BJ (cell line): Measurements from ENCODE around the gene FLT1. TPM values are rescaled to one million over a fixed set of nuclear protein-coding genes. Genes with fewer than 3 reads are reported as not detected.

Experiments
- CTCF ChIA-PET: fragments of 350-600 bp; formaldehyde crosslinking; extraction: SDS; loops from one replicate; lab custom pipeline; 2021; ENCODE audit warnings: antibody characterized with exemption, inconsistent platforms; lab: Yijun Ruan, JAX
- POLR2A ChIA-PET: fragments of 300-600 bp; sonication (Branson Sonifier 250); formaldehyde crosslinking; extraction: SDS; loops from one replicate; lab custom pipeline; 2021; ENCODE audit warnings: antibody characterized with exemption; lab: Charles Lee
- DNase-seq: peaks from one replicate; pipeline ENCODE4 v3.0.0-alpha.2; 2011; ENCODE audit warnings: low read depth
- H3K27me3 ChIP-seq: 2 replicates; pipeline ENCODE4 v1.6.0; 2011; ENCODE audit warnings: low read length; ENCODE audit not compliant: control insufficient read depth, insufficient read depth
- H3K36me3 ChIP-seq: 2 replicates; pipeline ENCODE4 v1.5.1; 2011; ENCODE audit warnings: low read length; ENCODE audit not compliant: control insufficient read depth, insufficient read depth
- H3K4me3 ChIP-seq: 2 replicates; pipeline ENCODE4 v1.5.1; 2011; ENCODE audit warnings: low read depth, mild to moderate bottlenecking, control low read depth, low read length
- polyA plus RNA-seq: library from polyadenylated mRNA; depleted of rRNA; stranded (reverse); fragments of >200 nt; gene quantifications from 2 replicates; pipeline ENCODE4 v1.2.3, GENCODE V29; 2011
- TF ChIP-seq, protein P1 (sequence below): IDR thresholded peaks from 2 replicates; pipeline ENCODE4 v1.5.1; 2011; ENCODE audit warnings: low read depth, mild to moderate bottlenecking, control low read depth, inconsistent platforms, low read length, moderate library complexity; ENCODE audit not compliant: insufficient read depth

Gene FLT1
- polyA plus RNA-seq, 1 experiment = 37.8 TPM

DNA sequence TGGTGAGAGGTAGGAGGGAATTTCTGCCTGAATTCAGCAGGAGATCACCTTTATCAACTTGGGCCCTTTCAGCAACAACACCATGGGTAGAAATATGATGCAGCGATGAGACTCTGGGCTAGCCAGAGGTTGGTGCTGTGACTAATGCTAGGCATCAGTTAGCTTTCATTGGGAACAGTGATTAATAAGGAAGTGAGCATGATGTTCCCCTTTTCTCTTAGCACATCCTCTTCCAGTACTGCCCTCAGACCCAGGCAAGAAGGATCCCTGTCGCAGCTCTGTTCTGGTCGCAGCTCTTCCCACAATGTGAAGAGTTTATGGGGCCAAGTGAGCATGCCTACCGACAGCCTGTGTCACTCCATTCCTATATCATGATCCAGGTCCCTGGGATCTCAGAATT is 100.5 kb downstream of the FLT1 start:
- no peak for DNase-seq
- Histone ChIP-seq H3K4me3 (no peak overlapping the region), H3K36me3 (peaks cover 13% of the 10 kb centered on the region), H3K27me3 (no peaks in the 10 kb centered on the region)
- POLR2A ChIA-PET = interaction anchor here (0.6 kb wide), 2 partner anchors 98 to 398 kb away, joined by 3 read pairs; no protein-coding TSS in a partner anchor
- CTCF ChIA-PET = interaction anchor here (0.9 kb wide), 1 partner anchor 9 kb away, joined by 3 read pairs; no protein-coding TSS in a partner anchor
- TF ChIP-seq, protein P1, sequence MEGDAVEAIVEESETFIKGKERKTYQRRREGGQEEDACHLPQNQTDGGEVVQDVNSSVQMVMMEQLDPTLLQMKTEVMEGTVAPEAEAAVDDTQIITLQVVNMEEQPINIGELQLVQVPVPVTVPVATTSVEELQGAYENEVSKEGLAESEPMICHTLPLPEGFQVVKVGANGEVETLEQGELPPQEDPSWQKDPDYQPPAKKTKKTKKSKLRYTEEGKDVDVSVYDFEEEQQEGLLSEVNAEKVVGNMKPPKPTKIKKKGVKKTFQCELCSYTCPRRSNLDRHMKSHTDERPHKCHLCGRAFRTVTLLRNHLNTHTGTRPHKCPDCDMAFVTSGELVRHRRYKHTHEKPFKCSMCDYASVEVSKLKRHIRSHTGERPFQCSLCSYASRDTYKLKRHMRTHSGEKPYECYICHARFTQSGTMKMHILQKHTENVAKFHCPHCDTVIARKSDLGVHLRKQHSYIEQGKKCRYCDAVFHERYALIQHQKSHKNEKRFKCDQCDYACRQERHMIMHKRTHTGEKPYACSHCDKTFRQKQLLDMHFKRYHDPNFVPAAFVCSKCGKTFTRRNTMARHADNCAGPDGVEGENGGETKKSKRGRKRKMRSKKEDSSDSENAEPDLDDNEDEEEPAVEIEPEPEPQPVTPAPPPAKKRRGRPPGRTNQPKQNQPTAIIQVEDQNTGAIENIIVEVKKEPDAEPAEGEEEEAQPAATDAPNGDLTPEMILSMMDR = no peak

DNA sequence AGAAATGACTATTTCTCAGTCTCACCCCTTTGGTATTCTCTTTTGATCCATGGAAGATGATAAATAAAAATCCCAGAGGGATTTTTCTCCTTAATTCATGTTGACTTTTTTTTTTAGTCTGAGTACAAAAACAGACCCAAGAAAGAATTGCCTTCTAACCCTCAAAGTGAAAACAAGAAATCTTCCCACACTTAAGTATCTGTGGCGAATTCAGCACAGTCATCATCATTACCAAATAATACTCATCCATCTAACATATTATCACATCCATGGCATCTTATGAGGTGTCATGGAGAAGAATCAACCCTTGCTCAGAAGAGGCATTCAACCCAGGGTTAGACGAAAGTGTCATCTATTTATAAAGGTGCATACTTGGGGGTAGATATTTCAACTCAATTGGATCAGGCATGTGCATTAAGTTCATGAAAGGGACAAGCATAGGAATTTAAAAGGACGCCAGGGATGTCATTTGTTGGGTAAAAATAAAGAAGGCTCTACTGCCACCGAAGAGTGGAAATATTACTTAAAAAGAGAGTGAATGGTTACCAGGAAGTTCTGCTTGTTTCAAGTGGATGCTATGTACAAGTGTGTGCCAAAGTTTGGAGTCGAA is 101.9 kb downstream of the FLT1 start:
- no peak for DNase-seq
- TF ChIP-seq, protein P1 = no peak
- ChIA-PET POLR2A (no interaction called here), CTCF (interaction anchor here (0.6 to 1.5 kb wide), 3 partner anchors 13 to 107 kb away, joined by 3 to 6 read pairs (median 4); no protein-coding TSS in a partner anchor)
- no peak overlapping the region for H3K4me3 ChIP-seq
- H3K36me3 ChIP-seq = peaks cover 13% of the 10 kb centered on the region
- H3K27me3 ChIP-seq = no peaks in the 10 kb centered on the region

DNA sequence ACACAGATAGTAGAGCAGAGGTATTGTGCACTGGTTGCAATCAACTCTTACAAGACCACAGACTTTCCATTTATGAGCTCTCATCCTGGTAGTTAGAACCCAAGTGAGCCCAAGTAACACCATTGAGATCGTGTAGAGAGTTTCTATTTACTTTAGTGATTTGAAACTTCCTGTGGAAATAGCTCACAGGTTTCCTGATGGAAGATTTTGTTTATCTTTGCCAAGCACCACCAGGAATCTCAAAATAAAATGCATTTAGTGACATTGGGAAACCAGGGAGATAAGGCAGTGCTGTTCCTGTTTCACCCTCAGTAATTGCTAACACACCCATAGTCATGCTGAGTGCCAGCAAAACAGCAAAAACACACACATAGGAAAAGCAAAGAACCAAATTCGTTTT is 102.5 kb downstream of the FLT1 start:
- Histone ChIP-seq H3K27me3 (no peaks in the 10 kb centered on the region), H3K36me3 (peaks cover 13% of the 10 kb centered on the region), H3K4me3 (no peak overlapping the region)
- DNase-seq = no peak
- TF ChIP-seq, protein P1 = no peak
- ChIA-PET POLR2A (no interaction called here), CTCF (interaction anchor here (0.6 to 1.5 kb wide), 4 partner anchors 13 to 315 kb away, joined by 3 to 6 read pairs (median 4); no protein-coding TSS in a partner anchor)

DNA sequence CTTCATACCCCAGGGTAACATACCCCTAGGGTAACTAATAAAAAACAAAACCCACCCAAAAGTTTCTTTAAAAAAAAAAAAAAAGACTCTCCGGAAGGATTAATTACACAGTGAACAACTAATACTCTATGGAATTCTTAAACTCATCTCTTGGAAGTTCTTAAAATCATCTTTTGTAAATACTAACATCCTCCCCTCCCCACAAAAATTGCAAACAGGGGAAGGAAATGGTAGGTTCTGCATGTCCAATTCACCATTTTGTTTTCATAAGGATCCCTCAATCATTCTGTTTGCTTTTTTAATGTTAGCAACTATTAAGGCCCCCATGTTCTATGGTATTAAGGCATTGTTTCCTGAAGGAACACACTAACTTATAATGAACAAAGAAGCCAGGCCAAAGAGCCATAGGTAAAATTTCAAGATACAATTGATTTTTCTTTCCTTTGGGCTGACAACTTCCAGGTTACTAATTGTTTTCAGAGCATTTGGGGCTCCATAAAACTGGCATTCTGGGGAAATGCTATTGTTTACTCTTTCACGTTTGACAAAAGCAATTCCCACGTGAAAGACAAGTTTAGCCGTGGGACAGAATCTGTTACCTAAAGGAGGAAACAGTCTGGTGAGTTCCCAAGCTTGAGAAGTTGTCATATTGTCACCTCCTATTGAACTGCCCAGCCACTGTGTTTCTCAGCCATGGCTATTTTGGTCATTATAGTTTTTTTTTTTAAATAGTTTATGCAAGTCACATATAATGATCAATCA is 107.0 kb downstream of the FLT1 start:
- CTCF ChIA-PET = no interaction called here
- no peak overlapping the region for H3K4me3 ChIP-seq

GRCh38 chr13:28385362-28385761 is 109.6 kb downstream of the FLT1 start:
- POLR2A ChIA-PET = no interaction called here

More for the DNA sequence above, 107.0 kb downstream of the FLT1 start:
- TF ChIP-seq, protein P1 = no peak
- POLR2A ChIA-PET = no interaction called here
- DNase-seq = no peak
- H3K36me3 ChIP-seq = peaks cover 7% of the 10 kb centered on the region; the same call in 1 of the 2 replicates
- H3K27me3 ChIP-seq = no peaks in the 10 kb centered on the region

More at GRCh38 chr13:28385362-28385761, 109.6 kb downstream of the FLT1 start:
- CTCF ChIA-PET = no interaction called here
- no peaks in the 10 kb centered on the region for H3K27me3 ChIP-seq
- no peak for DNase-seq
- TF ChIP-seq, protein P1 = no peak
- H3K4me3 ChIP-seq = no peak overlapping the region
- peaks cover 7% of the 10 kb centered on the region for H3K36me3 ChIP-seq
